GM12875 (cell line): ENCODE data around the gene GNB1.
A peak's percentile ranks its signal among the peaks of the same experiment; 100 is the strongest.
"Not testable (repeated sequence)": the region's sequence is repeated elsewhere in the genome, so short reads cannot be mapped to it uniquely, and the experiment has no call there.

ENCODE experiments used
- H3K4me3 ChIP-seq: one replicate; pipeline ENCODE4 v1.5.1; 2011; ENCODE audit warnings: low read depth, low read length, control low read depth
- TF ChIP-seq, protein P1 (sequence below): IDR thresholded peaks from 2 replicates; pipeline ENCODE4 v1.5.1; 2011; ENCODE audit warnings: low read depth, mild to moderate bottlenecking, control low read depth, inconsistent platforms, low read length, moderate library complexity, borderline replicate concordance; ENCODE audit not compliant: insufficient read depth

The GNB1 gene

GRCh38 chr1:1754051-1754815 is 136.7 kb downstream of the GNB1 start:
- H3K4me3 ChIP-seq, result no peak overlapping the region
- TF ChIP-seq, protein P1, sequence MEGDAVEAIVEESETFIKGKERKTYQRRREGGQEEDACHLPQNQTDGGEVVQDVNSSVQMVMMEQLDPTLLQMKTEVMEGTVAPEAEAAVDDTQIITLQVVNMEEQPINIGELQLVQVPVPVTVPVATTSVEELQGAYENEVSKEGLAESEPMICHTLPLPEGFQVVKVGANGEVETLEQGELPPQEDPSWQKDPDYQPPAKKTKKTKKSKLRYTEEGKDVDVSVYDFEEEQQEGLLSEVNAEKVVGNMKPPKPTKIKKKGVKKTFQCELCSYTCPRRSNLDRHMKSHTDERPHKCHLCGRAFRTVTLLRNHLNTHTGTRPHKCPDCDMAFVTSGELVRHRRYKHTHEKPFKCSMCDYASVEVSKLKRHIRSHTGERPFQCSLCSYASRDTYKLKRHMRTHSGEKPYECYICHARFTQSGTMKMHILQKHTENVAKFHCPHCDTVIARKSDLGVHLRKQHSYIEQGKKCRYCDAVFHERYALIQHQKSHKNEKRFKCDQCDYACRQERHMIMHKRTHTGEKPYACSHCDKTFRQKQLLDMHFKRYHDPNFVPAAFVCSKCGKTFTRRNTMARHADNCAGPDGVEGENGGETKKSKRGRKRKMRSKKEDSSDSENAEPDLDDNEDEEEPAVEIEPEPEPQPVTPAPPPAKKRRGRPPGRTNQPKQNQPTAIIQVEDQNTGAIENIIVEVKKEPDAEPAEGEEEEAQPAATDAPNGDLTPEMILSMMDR, result no peak

GRCh38 chr1:1753607-1754005 is 137.3 kb downstream of the GNB1 start:
- TF ChIP-seq, protein P1, result no peak
- no peak overlapping the region for H3K4me3 ChIP-seq

DNA sequence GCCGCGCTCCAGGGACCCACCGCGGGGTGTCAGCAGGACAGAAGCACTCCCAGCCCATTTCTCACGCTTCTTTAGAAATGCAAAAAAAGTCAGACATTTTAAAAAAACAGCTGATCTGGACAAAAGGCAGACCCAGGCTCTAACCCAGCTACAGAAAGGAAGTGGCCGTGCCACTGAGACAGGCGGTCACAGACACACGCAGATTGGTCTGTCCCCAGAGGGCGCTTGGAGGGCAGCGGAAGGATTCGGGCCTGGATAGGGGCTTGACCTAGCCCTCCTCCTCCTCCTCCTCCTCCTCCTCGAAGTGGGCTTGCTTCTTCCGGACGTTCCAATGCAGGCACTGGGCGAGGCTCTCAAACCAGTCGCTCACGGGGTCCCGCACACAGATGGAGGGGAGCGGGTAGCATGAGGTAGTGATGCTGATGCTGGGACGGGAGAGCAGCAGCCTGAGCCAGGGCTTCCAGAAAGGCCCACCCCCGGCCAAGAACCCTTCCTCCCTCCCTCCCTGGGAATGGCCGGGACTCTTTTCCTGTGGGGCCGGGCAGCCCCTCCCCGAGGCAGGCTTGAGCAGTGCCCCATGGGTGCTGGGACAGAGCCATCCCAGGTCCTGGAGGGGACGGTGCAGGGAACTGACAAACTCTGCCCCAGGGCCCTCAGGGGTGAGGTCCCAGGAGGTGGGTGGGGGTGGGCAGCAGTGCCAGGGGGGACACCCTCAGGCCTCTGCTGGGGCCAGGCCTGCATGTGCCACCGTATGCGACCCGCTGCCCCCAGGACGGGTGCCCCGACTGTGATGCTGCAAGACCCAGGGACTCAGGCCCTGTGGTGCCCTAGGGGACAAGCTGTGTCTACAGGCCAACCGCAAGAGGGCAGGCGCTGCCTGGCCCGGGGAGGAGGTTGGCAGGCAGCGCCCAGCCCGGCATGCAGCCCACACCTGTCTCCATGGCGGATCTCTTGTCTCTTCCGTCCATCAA is 138.0 kb downstream of the GNB1 start:
- H3K4me3 ChIP-seq, result no peak overlapping the region
- TF ChIP-seq, protein P1, result no peak

GRCh38 chr1:1752190-1752589 is 138.7 kb downstream of the GNB1 start:
- H3K4me3 ChIP-seq, result no peak overlapping the region
- TF ChIP-seq, protein P1, result no peak

DNA sequence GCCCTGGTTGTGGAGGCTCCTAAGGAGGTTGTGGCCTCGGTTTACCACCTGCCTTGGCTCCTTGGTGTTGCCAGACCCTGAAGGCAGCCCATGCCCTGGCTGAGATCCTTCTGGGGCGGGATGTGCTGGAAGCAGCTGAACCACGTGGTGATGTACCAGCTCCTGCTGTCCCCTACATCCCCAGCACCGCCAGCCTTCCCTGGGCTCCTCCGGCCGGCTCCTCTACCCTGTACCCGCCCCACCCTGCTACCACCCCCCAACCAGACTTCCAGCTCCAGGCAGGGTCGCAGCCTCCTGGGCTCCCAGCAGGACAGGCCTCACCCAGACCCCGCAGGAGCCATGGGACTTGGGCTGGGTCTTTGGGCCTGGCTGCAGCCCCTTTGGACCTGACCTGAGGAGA is 140.9 kb downstream of the GNB1 start:
- not testable (repeated sequence) for H3K4me3 ChIP-seq

- no peak overlapping the region for H3K4me3 ChIP-seq
- TF ChIP-seq, protein P1, result no peak
These were observed 142.1 kb downstream of the GNB1 start for GRCh38 chr1:1748686-1749321.

- H3K4me3 ChIP-seq, result not testable (repeated sequence)
These were observed 144.3 kb downstream of the GNB1 start for GRCh38 chr1:1746566-1746909.

GRCh38 chr1:1745651-1746565 is 145.0 kb downstream of the GNB1 start:
- peak overlapping the region; percentile 54 for H3K4me3 ChIP-seq

GRCh38 chr1:1742529-1742928 is 148.4 kb downstream of the GNB1 start:
- H3K4me3 ChIP-seq, result not testable (repeated sequence)

DNA sequence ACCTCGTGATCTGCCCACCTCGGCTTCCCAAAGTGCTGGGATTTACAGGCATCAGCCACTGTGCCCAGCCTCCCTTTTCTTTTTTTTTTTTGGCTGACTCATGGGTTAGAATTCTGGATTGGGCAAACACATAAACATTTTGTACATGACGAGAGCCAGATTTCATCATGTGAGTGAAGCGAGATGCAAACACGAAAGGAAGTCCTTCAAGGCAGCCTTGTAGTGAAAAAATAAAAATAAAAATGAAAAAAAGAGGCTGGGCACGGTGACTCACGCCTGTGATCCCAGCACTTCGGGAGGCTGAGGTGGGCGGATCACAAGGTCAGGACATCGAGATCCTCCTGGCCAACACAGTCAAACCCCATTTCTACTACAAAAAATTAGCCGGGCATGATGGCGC is 149.9 kb downstream of the GNB1 start:
- not testable (repeated sequence) for H3K4me3 ChIP-seq

DNA sequence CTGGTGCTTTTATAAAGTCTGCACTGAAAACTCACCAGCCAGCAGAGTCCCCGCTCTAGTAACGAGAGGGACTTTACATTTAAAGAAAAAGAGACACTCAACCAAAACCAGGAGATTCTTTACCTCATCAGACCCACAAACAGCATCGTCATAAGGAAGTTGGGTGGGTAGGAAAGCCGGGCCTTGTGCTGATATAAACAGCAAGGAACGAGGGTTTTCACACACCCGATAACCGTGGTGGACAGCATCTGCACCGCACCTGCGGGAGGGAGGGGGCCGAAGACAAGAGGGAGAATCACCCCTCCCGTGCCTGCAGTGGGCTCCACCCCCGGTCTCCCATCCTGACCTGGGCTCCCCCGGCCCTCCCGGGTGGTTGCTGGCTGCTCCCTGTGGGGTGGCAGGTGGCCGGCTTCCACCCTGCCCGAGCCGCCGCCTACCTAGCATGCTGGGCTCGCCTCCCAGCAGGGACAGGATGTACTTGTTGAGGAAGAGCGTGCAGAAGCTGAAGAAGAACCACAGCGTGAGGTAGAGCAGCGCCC is 152.0 kb downstream of the GNB1 start:
- not testable (repeated sequence) for H3K4me3 ChIP-seq
